Suprapubic skin (tissue), 4 donors: ENCODE data around the gene ZBTB5.

Experiments
- POLR2A ChIP-seq, 2 donors: fragments of 450-650 bp; IDR thresholded peaks; one replicate each; pipeline ENCODE4 v1.6.1; 2017; ENCODE audit warnings: antibody characterized with exemption in 2 of 2, mild to moderate bottlenecking in 2 of 2, moderate library complexity in 2 of 2
- POLR2AphosphoS5 ChIP-seq, 3 donors: sonication (generic); formaldehyde crosslinking; IDR thresholded peaks; one replicate each; pipeline ENCODE4 v1.6.1; 2017; ENCODE audit warnings: antibody characterized with exemption in 3 of 3
- TF ChIP-seq, protein P1 (sequence below), 2 donors: fragments of 200-600 bp in 1 of 2; fragments of 450-650 bp in 1 of 2; sonication (generic) in 1 of 2; IDR thresholded peaks; one replicate each; pipeline ENCODE4 v1.5.1; 2016 to 2019; ENCODE audit warnings: antibody characterized with exemption in 2 of 2, mild to moderate bottlenecking in 1 of 2, moderate library complexity in 1 of 2

GRCh38 chr9:37437010-37437409 is 28.2 kb downstream of the ZBTB5 start:
- TF ChIP-seq, protein P1, sequence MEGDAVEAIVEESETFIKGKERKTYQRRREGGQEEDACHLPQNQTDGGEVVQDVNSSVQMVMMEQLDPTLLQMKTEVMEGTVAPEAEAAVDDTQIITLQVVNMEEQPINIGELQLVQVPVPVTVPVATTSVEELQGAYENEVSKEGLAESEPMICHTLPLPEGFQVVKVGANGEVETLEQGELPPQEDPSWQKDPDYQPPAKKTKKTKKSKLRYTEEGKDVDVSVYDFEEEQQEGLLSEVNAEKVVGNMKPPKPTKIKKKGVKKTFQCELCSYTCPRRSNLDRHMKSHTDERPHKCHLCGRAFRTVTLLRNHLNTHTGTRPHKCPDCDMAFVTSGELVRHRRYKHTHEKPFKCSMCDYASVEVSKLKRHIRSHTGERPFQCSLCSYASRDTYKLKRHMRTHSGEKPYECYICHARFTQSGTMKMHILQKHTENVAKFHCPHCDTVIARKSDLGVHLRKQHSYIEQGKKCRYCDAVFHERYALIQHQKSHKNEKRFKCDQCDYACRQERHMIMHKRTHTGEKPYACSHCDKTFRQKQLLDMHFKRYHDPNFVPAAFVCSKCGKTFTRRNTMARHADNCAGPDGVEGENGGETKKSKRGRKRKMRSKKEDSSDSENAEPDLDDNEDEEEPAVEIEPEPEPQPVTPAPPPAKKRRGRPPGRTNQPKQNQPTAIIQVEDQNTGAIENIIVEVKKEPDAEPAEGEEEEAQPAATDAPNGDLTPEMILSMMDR (IDR thresholded peaks at IDR 0.05), result no peak
- TF ChIP-seq POLR2A (IDR thresholded peaks at IDR 0.05), result no peak
- no peak for TF ChIP-seq POLR2AphosphoS5 (IDR thresholded peaks at IDR 0.05)
